CD14-positive monocyte (primary cell): ENCODE results near the gene BRAF. TPM values are rescaled to one million over a fixed set of nuclear protein-coding genes. Genes with fewer than 3 reads are reported as not detected.

Experiments
- DNase-seq, 3 donors: peaks; one replicate each; pipeline ENCODE4 v3.0.0-alpha.2; 2011 to 2022
- H2AFZ ChIP-seq: 2 replicates; pipeline ENCODE4 v1.6.0; 2012; ENCODE audit warnings: mild to moderate bottlenecking, low read depth, low read length, inconsistent platforms; ENCODE audit not compliant: insufficient read depth, poor library complexity, severe bottlenecking
- H3K27ac ChIP-seq, 2 donors: 1 replicate in 1 of 2; 2 replicates in 1 of 2; pipeline ENCODE4 v1.5.1; 2012 to 2013; ENCODE audit warnings: low read length in 2 of 2, control low read depth in 1 of 2, inconsistent platforms in 1 of 2, low read depth in 1 of 2, mild to moderate bottlenecking in 1 of 2
- H3K27me3 ChIP-seq, 2 donors: one replicate each; pipeline versions ENCODE4 v1.6.0 to v1.6.1; 2011 to 2013; ENCODE audit warnings: low read length in 2 of 2; ENCODE audit not compliant: control insufficient read depth in 2 of 2, insufficient read depth in 2 of 2
- H3K36me3 ChIP-seq, 2 donors: replicated peaks in 1 of 2; 1 replicate in 1 of 2; 2 replicates in 1 of 2; pipeline versions ENCODE4 v1.5.1 to v1.6.1; 2012 to 2013; ENCODE audit warnings: low read length in 2 of 2, control low read depth in 1 of 2, inconsistent platforms in 1 of 2, mild to moderate bottlenecking in 1 of 2; ENCODE audit not compliant: insufficient read depth in 2 of 2, control insufficient read depth in 1 of 2
- H3K4me1 ChIP-seq, 2 donors: 1 replicate in 1 of 2; 2 replicates in 1 of 2; pipeline versions ENCODE4 v1.5.1 to v1.6.1; 2012 to 2013; ENCODE audit warnings: low read length in 2 of 2, control low read depth in 1 of 2, inconsistent platforms in 1 of 2, mild to moderate bottlenecking in 1 of 2, moderate library complexity in 1 of 2; ENCODE audit not compliant: insufficient read depth in 2 of 2, control insufficient read depth in 1 of 2
- H3K4me2 ChIP-seq: replicated peaks from 2 replicates; pipeline ENCODE3; 2012; ENCODE audit warnings: low read length, moderate library complexity, mild to moderate bottlenecking; ENCODE audit not compliant: poor library complexity, severe bottlenecking; ENCODE audit errors: extremely low read depth
- H3K4me3 ChIP-seq, 3 experiments: fragments of 200-600 bp in 1 of 3; sonication (generic) in 1 of 3; replicated peaks in 1 of 3; 1 replicate in 2 of 3; 2 replicates in 1 of 3; pipeline ENCODE4 v1.5.1; 2011 to 2013; ENCODE audit warnings: low read length in 3 of 3, mild to moderate bottlenecking in 3 of 3, control low read depth in 2 of 3, low read depth in 2 of 3, inconsistent platforms in 1 of 3, moderate library complexity in 1 of 3
- H3K79me2 ChIP-seq: 2 replicates; pipeline ENCODE4 v1.6.0; 2012; ENCODE audit warnings: mild to moderate bottlenecking, control low read depth, inconsistent platforms, low read length, moderate library complexity; ENCODE audit not compliant: insufficient read depth
- H3K9ac ChIP-seq: 2 replicates; pipeline ENCODE4 v1.6.0; 2017; ENCODE audit warnings: low read length, mild to moderate bottlenecking; ENCODE audit not compliant: insufficient read depth, poor library complexity, severe bottlenecking
- H3K9me3 ChIP-seq, 2 donors: replicated peaks in 1 of 2; 1 replicate in 1 of 2; 2 replicates in 1 of 2; pipeline versions ENCODE4 v1.5.1 to v1.6.1; 2012 to 2013; ENCODE audit warnings: low read length in 2 of 2, control low read depth in 1 of 2; ENCODE audit not compliant: control insufficient read depth in 1 of 2, insufficient read depth in 1 of 2
- H4K20me1 ChIP-seq: 2 replicates; pipeline ENCODE4 v1.6.0; 2012; ENCODE audit warnings: mild to moderate bottlenecking, low read length, control low read depth, moderate library complexity; ENCODE audit not compliant: insufficient read depth
- H3K27ac Mint-ChIP-seq, 7 donors: one replicate each; pipeline ENCODE4 v1.8.0; 2020; ENCODE audit warnings: mild to moderate bottlenecking in 7 of 7, mixed read lengths in 7 of 7, moderate library complexity in 6 of 7, inconsistent platforms in 2 of 7
- H3K27me3 Mint-ChIP-seq, 3 donors: one replicate each; pipeline ENCODE4 v1.8.0; 2021 to 2022; ENCODE audit warnings: low read depth in 3 of 3, mild to moderate bottlenecking in 3 of 3, mixed read lengths in 3 of 3, moderate library complexity in 3 of 3, inconsistent platforms in 1 of 3
- H3K36me3 Mint-ChIP-seq, 2 donors: one replicate each; pipeline ENCODE4 v1.8.0; 2020; ENCODE audit warnings: mixed read lengths in 2 of 2, inconsistent platforms in 1 of 2, mild to moderate bottlenecking in 1 of 2
- H3K4me1 Mint-ChIP-seq: one replicate; pipeline ENCODE4 v1.8.0; 2020; ENCODE audit warnings: mild to moderate bottlenecking, mixed read lengths
- H3K4me3 Mint-ChIP-seq, 2 donors: one replicate each; pipeline ENCODE4 v1.8.0; 2020; ENCODE audit warnings: mild to moderate bottlenecking in 2 of 2, mixed read lengths in 2 of 2, moderate library complexity in 1 of 2
- H3K9me3 Mint-ChIP-seq, 7 donors: one replicate each; pipeline ENCODE4 v1.8.0; 2020 to 2022; ENCODE audit warnings: mixed read lengths in 7 of 7, mild to moderate bottlenecking in 6 of 7, moderate library complexity in 6 of 7, inconsistent platforms in 2 of 7
- WGBS: methylation state at CpG from one replicate; pipeline ENCODE4 v1.1.5; 2013; ENCODE audit warnings: missing lambda C conversion rate; ENCODE audit not compliant: insufficient coverage; 5-methylcytosine and 5-hydroxymethylcytosine counted together
- intact Hi-C, 2 donors: fragments of 100-400 bp; cut with micrococcal nuclease; formaldehyde crosslinking; loops; one replicate each; pipeline versions ENCODE4 v1.15.0 to v1.15.1; 2023
- polyA plus RNA-seq, 3 donors: library from polyadenylated mRNA; depleted of rRNA in 1 of 3; unstranded in 2 of 3; stranded (reverse) in 1 of 3; fragments of 300-500 nt in 2 of 3; fragments of >200 nt in 1 of 3; fragmentation: Illumina TruSeq in 2 of 3; gene quantifications; 1 replicate in 2 of 3; 2 replicates in 1 of 3; pipeline ENCODE4 v1.2.3, GENCODE V29; 2012 to 2021
- TF ChIP-seq, protein P1 (sequence below): fragments of 200-600 bp; IDR thresholded peaks from one replicate; pipeline ENCODE4 v1.8.0; 2022; ENCODE audit warnings: antibody characterized with exemption, mild to moderate bottlenecking

Gene BRAF
- polyA plus RNA-seq, 3 donors: 3.8 to 10.0 (median 5.6) TPM

DNA sequence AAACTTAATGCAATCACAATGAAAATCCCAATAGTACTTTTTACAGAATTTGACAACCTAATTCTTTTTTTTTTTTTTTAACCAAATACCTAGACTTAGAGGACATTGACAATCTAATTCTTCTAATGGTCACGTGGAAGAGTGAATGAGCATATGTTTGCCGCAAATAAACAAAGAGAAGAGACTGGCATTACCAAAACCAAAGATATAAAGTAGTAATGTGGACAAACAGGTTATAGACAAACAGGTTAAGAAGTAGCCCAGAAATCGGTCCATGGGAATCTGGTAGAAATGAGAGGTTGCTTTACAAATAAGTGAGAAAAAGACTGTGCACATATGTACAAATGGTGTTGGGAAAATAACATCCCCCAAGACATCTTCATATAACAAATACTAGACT is 27.7 kb downstream of the BRAF start:
- H3K27ac ChIP-seq: no peak overlapping the region
- no CpG with 5 or more reads among the region's 3 CpGs for WGBS
- peaks cover 81% of the 10 kb centered on the region for H3K79me2 ChIP-seq
- Mint-ChIP-seq H3K9me3 (no peaks in the 10 kb centered on the region), H3K4me3 (no peak overlapping the region), H3K27me3 (peaks cover 0 to 1% (median 1%) of the 10 kb centered on the region in 3 donors), H3K27ac (no peak overlapping the region), H3K4me1 (peaks cover 6% of the 10 kb centered on the region), H3K36me3 (peaks cover 4 to 5% of the 10 kb centered on the region in 2 donors)
- intact Hi-C loops: no loop called here
- no peak for DNase-seq
- no peaks in the 10 kb centered on the region for H3K27me3 ChIP-seq
- H2AFZ ChIP-seq: no peak overlapping the region
- no peak overlapping the region for H3K9ac ChIP-seq
- no peaks in the 10 kb centered on the region for H3K4me1 ChIP-seq
- no peak overlapping the region for H3K4me3 ChIP-seq
- H3K36me3 ChIP-seq: no peaks in the 10 kb centered on the region
- no peak overlapping the region for H3K4me2 ChIP-seq
- H3K9me3 ChIP-seq: no peaks in the 10 kb centered on the region
- TF ChIP-seq, protein P1, sequence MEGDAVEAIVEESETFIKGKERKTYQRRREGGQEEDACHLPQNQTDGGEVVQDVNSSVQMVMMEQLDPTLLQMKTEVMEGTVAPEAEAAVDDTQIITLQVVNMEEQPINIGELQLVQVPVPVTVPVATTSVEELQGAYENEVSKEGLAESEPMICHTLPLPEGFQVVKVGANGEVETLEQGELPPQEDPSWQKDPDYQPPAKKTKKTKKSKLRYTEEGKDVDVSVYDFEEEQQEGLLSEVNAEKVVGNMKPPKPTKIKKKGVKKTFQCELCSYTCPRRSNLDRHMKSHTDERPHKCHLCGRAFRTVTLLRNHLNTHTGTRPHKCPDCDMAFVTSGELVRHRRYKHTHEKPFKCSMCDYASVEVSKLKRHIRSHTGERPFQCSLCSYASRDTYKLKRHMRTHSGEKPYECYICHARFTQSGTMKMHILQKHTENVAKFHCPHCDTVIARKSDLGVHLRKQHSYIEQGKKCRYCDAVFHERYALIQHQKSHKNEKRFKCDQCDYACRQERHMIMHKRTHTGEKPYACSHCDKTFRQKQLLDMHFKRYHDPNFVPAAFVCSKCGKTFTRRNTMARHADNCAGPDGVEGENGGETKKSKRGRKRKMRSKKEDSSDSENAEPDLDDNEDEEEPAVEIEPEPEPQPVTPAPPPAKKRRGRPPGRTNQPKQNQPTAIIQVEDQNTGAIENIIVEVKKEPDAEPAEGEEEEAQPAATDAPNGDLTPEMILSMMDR: no peak
- peaks cover 78% of the 10 kb centered on the region for H4K20me1 ChIP-seq

DNA sequence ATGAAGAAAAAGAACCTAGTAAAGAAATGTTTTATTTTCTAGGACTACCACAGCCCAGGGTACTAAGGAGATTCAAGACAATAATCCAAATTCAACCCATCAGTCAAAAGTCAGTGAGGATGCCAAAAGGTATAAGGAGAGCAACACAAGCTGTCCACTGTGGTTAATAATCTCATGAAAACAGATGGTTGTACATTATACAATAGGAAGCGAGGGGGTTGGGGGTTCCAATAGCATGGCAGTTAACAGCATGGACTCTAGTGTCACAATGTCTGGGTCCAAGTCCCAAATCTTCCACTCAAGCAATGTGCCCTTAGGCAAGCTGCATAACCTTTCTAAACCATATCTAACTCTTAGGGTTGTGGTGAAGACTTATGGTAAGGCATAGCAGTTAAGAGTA is 35.1 kb downstream of the BRAF start:
- no peaks in the 10 kb centered on the region for H3K9me3 Mint-ChIP-seq
- TF ChIP-seq, protein P1: no peak
- Histone ChIP-seq H3K9ac (no peak overlapping the region), H3K4me2 (no peak overlapping the region), H2AFZ (no peak overlapping the region), H4K20me1 (peaks cover 79% of the 10 kb centered on the region), H3K27me3 (no peaks in the 10 kb centered on the region), H3K4me1 (no peaks in the 10 kb centered on the region), H3K27ac (no peak overlapping the region), H3K79me2 (peaks cover 74% of the 10 kb centered on the region), H3K9me3 (no peaks in the 10 kb centered on the region), H3K4me3 (no peak overlapping the region), H3K36me3 (no peaks in the 10 kb centered on the region)
- no peak overlapping the region for H3K27ac Mint-ChIP-seq
- H3K36me3 Mint-ChIP-seq: peaks cover 0 to 5% of the 10 kb centered on the region in 2 donors
- H3K4me1 Mint-ChIP-seq: peaks cover 31% of the 10 kb centered on the region
- intact Hi-C loops: no loop called here
- H3K4me3 Mint-ChIP-seq: no peak overlapping the region
- no peaks in the 10 kb centered on the region for H3K27me3 Mint-ChIP-seq
- no CpG with 5 or more reads among the region's 1 CpG for WGBS
- DNase-seq: no peak
